Fibroblast of skin of left biceps (primary cell): Measurements from ENCODE around the gene EFNA5.
A peak's percentile ranks its signal among the peaks of the same experiment; 100 is the strongest.

Source experiments
- DNase-seq, 2 experiments: peaks; one replicate each; pipeline ENCODE4 v3.0.0-alpha.2; 2013; ENCODE audit warnings: low read depth in 2 of 2

Gene EFNA5

GRCh38 chr5:107544476-107544875, 126.3 kb downstream of the EFNA5 start:
- DNase-seq = no peak

GRCh38 chr5:107543868-107544267, 126.9 kb downstream of the EFNA5 start:
- DNase-seq = no peak

GRCh38 chr5:107542831-107543231, 127.9 kb downstream of the EFNA5 start:
- no peak for DNase-seq

GRCh38 chr5:107542428-107542827, 128.3 kb downstream of the EFNA5 start:
- DNase-seq = peak; percentile 48 to 49

GRCh38 chr5:107541400-107541799, 129.3 kb downstream of the EFNA5 start:
- DNase-seq = no peak

GRCh38 chr5:107539726-107540330, 130.9 kb downstream of the EFNA5 start:
- no peak for DNase-seq

- no peak for DNase-seq
Observed at GRCh38 chr5:107538805-107539445, 131.8 kb downstream of the EFNA5 start.

GRCh38 chr5:107538331-107538730, 132.4 kb downstream of the EFNA5 start:
- DNase-seq = no peak

GRCh38 chr5:107535849-107536248, 134.9 kb downstream of the EFNA5 start:
- DNase-seq = no peak

- no peak for DNase-seq
Observed at GRCh38 chr5:107533910-107534876, 136.5 kb downstream of the EFNA5 start.

GRCh38 chr5:107532916-107533315, 137.8 kb downstream of the EFNA5 start:
- no peak for DNase-seq

- no peak for DNase-seq
Observed at GRCh38 chr5:107532169-107532878, 138.4 kb downstream of the EFNA5 start.

GRCh38 chr5:107531308-107531707, 139.4 kb downstream of the EFNA5 start:
- no peak for DNase-seq

- no peak for DNase-seq
Observed at GRCh38 chr5:107529618-107530017, 141.1 kb downstream of the EFNA5 start.

GRCh38 chr5:107526270-107526937, 144.3 kb downstream of the EFNA5 start:
- no peak for DNase-seq

GRCh38 chr5:107524111-107524510, 146.6 kb downstream of the EFNA5 start:
- no peak for DNase-seq

GRCh38 chr5:107523029-107523680, 147.6 kb downstream of the EFNA5 start:
- no peak for DNase-seq

GRCh38 chr5:107522456-107522855, 148.3 kb downstream of the EFNA5 start:
- no peak for DNase-seq

GRCh38 chr5:107519900-107520354, 150.8 kb downstream of the EFNA5 start:
- no peak for DNase-seq

- no peak for DNase-seq
Observed at GRCh38 chr5:107518616-107519015, 152.1 kb downstream of the EFNA5 start.

GRCh38 chr5:107518190-107518589, 152.5 kb downstream of the EFNA5 start:
- no peak for DNase-seq
